Astrocyte (in vitro differentiated cells and primary cell): ENCODE data around the gene LCT. TPM values are rescaled to one million over a fixed set of nuclear protein-coding genes. Genes with fewer than 3 reads are reported as not detected.

ENCODE experiments used
- DNase-seq: peaks from one replicate; pipeline ENCODE4 v3.0.0-alpha.2; 2010; ENCODE audit warnings: low read depth
- FAIRE-seq: peaks from 2 replicates; lab custom pipeline; 2011; peaks lifted over from hg19 to GRCh38; lab: Jason Lieb, UNC
- H2AFZ ChIP-seq: 2 replicates; pipeline ENCODE4 v1.6.0; 2012; ENCODE audit warnings: low read depth, low read length, inconsistent platforms
- H3K27ac ChIP-seq: 2 replicates; pipeline ENCODE4 v1.5.1; 2011; ENCODE audit warnings: low read depth, low read length, inconsistent platforms
- H3K27me3 ChIP-seq: 2 replicates; pipeline ENCODE4 v1.6.0; 2011; ENCODE audit warnings: low read length, inconsistent platforms; ENCODE audit not compliant: insufficient read depth
- H3K36me3 ChIP-seq: 2 replicates; pipeline ENCODE4 v1.5.1; 2011; ENCODE audit warnings: low read length, inconsistent platforms; ENCODE audit not compliant: insufficient read depth
- H3K4me1 ChIP-seq: 2 replicates; pipeline ENCODE4 v1.5.1; 2011; ENCODE audit warnings: low read length, inconsistent platforms; ENCODE audit not compliant: insufficient read depth
- H3K4me2 ChIP-seq: 2 replicates; pipeline ENCODE4 v1.6.0; 2012; ENCODE audit warnings: low read length, inconsistent platforms
- H3K4me3 ChIP-seq: 2 replicates; pipeline ENCODE4 v1.5.1; 2011; ENCODE audit warnings: low read depth, mild to moderate bottlenecking, low read length, inconsistent platforms; ENCODE audit not compliant: insufficient read depth
- H3K79me2 ChIP-seq: 2 replicates; pipeline ENCODE4 v1.6.0; 2012; ENCODE audit warnings: mild to moderate bottlenecking, low read length, inconsistent platforms; ENCODE audit not compliant: insufficient read depth
- H3K9ac ChIP-seq: 2 replicates; pipeline ENCODE4 v1.6.0; 2012; ENCODE audit warnings: mild to moderate bottlenecking, low read length, inconsistent platforms
- H3K9me3 ChIP-seq: 2 replicates; pipeline ENCODE4 v1.5.1; 2012; ENCODE audit warnings: low read depth, mild to moderate bottlenecking, low read length, inconsistent platforms; ENCODE audit not compliant: insufficient read depth
- H4K20me1 ChIP-seq: 2 replicates; pipeline ENCODE4 v1.6.0; 2012; ENCODE audit warnings: low read length, inconsistent platforms; ENCODE audit not compliant: insufficient read depth
- H3K27ac Mint-ChIP-seq: one replicate; pipeline ENCODE4 v1.8.0; 2021; ENCODE audit warnings: mild to moderate bottlenecking, mixed read lengths; ENCODE audit not compliant: unreplicated experiment
- H3K27me3 Mint-ChIP-seq: one replicate; pipeline ENCODE4 v1.8.0; 2021; ENCODE audit warnings: low read depth, mixed read lengths; ENCODE audit not compliant: unreplicated experiment
- H3K36me3 Mint-ChIP-seq: one replicate; pipeline ENCODE4 v1.8.0; 2021; ENCODE audit warnings: low read depth, mixed read lengths; ENCODE audit not compliant: unreplicated experiment
- H3K4me1 Mint-ChIP-seq: one replicate; pipeline ENCODE4 v1.8.0; 2021; ENCODE audit warnings: low read depth, mixed read lengths; ENCODE audit not compliant: unreplicated experiment
- H3K4me3 Mint-ChIP-seq: one replicate; pipeline ENCODE4 v1.8.0; 2021; ENCODE audit warnings: mild to moderate bottlenecking, moderate library complexity, mixed read lengths; ENCODE audit not compliant: unreplicated experiment
- H3K9me3 Mint-ChIP-seq: one replicate; pipeline ENCODE4 v1.8.0; 2021; ENCODE audit warnings: mild to moderate bottlenecking, mixed read lengths; ENCODE audit not compliant: unreplicated experiment
- CTCF ChIP-seq: IDR thresholded peaks from 2 replicates; pipeline ENCODE4 v1.5.1; 2011; ENCODE audit warnings: low read depth, mild to moderate bottlenecking, inconsistent platforms, low read length, moderate library complexity; ENCODE audit not compliant: insufficient read depth
- EZH2 ChIP-seq: IDR thresholded peaks from 2 replicates; pipeline ENCODE4 v1.6.1; 2012; ENCODE audit warnings: mild to moderate bottlenecking, low read length, inconsistent platforms; ENCODE audit not compliant: insufficient read depth
- total RNA-seq: library from RNA; stranded (reverse); gene quantifications from 2 replicates; pipeline ENCODE4 v1.2.1, GENCODE V29; 2021

Gene LCT
- total RNA-seq, 1 donor from 2014 or later: not detected

- Mint-ChIP-seq H3K27me3 (no peaks in the 10 kb centered on the region), H3K36me3 (peaks cover 36% of the 10 kb centered on the region), H3K4me1 (peaks cover 6% of the 10 kb centered on the region), H3K4me3 (no peak overlapping the region), H3K9me3 (no peaks in the 10 kb centered on the region), H3K27ac (no peak overlapping the region)
- no peak for FAIRE-seq
- TF ChIP-seq CTCF: no peak
- TF ChIP-seq EZH2: no peak
- Histone ChIP-seq H3K79me2 (peaks cover 21% of the 10 kb centered on the region), H3K4me3 (no peak overlapping the region), H3K4me1 (peaks cover 3% of the 10 kb centered on the region), H3K9ac (no peak overlapping the region), H3K4me2 (no peak overlapping the region), H4K20me1 (peaks cover 5% of the 10 kb centered on the region), H3K36me3 (peaks cover 42% of the 10 kb centered on the region), H2AFZ (no peak overlapping the region), H3K9me3 (no peaks in the 10 kb centered on the region), H3K27ac (no peak overlapping the region), H3K27me3 (no peaks in the 10 kb centered on the region)
- no peak for DNase-seq
Observed at GRCh38 chr2:135768863-135769262, 68.1 kb downstream of the LCT start.

GRCh38 chr2:135762530-135762929 is 74.5 kb downstream of the LCT start:
- Histone ChIP-seq H3K36me3 (peaks cover 47% of the 10 kb centered on the region), H2AFZ (no peak overlapping the region), H3K9ac (no peak overlapping the region), H4K20me1 (peaks cover 23% of the 10 kb centered on the region), H3K4me1 (no peaks in the 10 kb centered on the region), H3K79me2 (peaks cover 37% of the 10 kb centered on the region), H3K4me2 (no peak overlapping the region), H3K27ac (no peak overlapping the region), H3K27me3 (no peaks in the 10 kb centered on the region), H3K9me3 (no peaks in the 10 kb centered on the region), H3K4me3 (no peak overlapping the region)
- FAIRE-seq (no peak), DNase-seq (no peak)
- no peak overlapping the region for H3K4me3 Mint-ChIP-seq
- no peaks in the 10 kb centered on the region for H3K9me3 Mint-ChIP-seq
- H3K27ac Mint-ChIP-seq: no peak overlapping the region
- H3K36me3 Mint-ChIP-seq: peaks cover 12% of the 10 kb centered on the region
- H3K27me3 Mint-ChIP-seq: no peaks in the 10 kb centered on the region
- TF ChIP-seq EZH2 (no peak), CTCF (no peak)
- H3K4me1 Mint-ChIP-seq: peaks cover 1% of the 10 kb centered on the region

GRCh38 chr2:135762022-135762421 is 75.0 kb downstream of the LCT start:
- H3K4me2 ChIP-seq: no peak overlapping the region
- H3K27ac ChIP-seq: no peak overlapping the region
- no peak overlapping the region for H3K9ac ChIP-seq
- H3K9me3 ChIP-seq: no peaks in the 10 kb centered on the region
- Mint-ChIP-seq H3K4me3 (no peak overlapping the region), H3K4me1 (peaks cover 1% of the 10 kb centered on the region), H3K27ac (no peak overlapping the region), H3K27me3 (no peaks in the 10 kb centered on the region), H3K36me3 (peaks cover 8% of the 10 kb centered on the region), H3K9me3 (no peaks in the 10 kb centered on the region)
- peaks cover 23% of the 10 kb centered on the region for H4K20me1 ChIP-seq
- TF ChIP-seq EZH2: no peak
- no peak for TF ChIP-seq CTCF
- no peak overlapping the region for H2AFZ ChIP-seq
- DNase-seq: no peak
- H3K27me3 ChIP-seq: no peaks in the 10 kb centered on the region
- H3K79me2 ChIP-seq: peaks cover 38% of the 10 kb centered on the region
- peaks cover 47% of the 10 kb centered on the region for H3K36me3 ChIP-seq
- FAIRE-seq: no peak
- H3K4me3 ChIP-seq: no peak overlapping the region
- no peaks in the 10 kb centered on the region for H3K4me1 ChIP-seq
